Loucy (cell line): ENCODE results near the gene FGGY.
A peak's percentile ranks its signal among the peaks of the same experiment; 100 is the strongest.

Source experiments
- EZH2phosphoT487 ChIP-seq: fragments of 200-600 bp; IDR thresholded peaks from 2 replicates; pipeline ENCODE4 v1.6.1; 2018; ENCODE audit warnings: antibody characterized with exemption, mild to moderate bottlenecking, moderate library complexity, borderline replicate concordance
- TF ChIP-seq, protein P1 (sequence below): fragments of 200-600 bp; sonication (generic); conservative IDR thresholded peaks from 2 replicates; pipeline ENCODE4 v1.5.1; 2014; ENCODE audit warnings: mild to moderate bottlenecking, antibody characterized with exemption, low read length

DNA sequence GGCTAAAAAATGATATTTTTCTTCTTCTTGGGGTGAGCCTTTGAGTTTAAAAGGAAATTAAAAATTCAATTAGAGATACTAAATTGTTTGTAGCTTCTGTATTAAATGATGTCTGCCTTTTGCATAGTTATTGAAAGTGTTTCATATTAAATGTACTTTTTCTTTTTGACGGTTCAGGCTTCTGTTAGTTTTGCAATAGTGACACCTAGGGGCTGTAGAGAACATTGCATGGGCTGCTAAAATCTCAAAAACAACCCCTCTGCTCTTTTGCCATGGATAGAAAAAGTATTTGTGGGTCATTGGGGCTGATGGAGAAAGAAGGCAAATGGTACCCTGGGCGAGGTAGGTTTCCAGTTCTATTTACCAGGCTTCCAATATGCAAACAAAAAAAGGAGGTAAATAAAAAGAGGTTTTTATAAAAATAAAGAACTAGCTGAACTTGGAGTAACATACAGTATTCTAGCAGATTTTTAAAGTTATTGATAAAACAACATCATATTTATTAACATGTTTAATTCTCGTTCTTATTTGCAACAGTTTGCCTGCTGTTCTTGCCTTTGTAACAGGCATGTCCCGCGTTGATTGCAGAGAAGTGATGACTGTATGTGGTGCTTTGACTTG is 402.4 kb downstream of the FGGY start:
- TF ChIP-seq, protein P1, sequence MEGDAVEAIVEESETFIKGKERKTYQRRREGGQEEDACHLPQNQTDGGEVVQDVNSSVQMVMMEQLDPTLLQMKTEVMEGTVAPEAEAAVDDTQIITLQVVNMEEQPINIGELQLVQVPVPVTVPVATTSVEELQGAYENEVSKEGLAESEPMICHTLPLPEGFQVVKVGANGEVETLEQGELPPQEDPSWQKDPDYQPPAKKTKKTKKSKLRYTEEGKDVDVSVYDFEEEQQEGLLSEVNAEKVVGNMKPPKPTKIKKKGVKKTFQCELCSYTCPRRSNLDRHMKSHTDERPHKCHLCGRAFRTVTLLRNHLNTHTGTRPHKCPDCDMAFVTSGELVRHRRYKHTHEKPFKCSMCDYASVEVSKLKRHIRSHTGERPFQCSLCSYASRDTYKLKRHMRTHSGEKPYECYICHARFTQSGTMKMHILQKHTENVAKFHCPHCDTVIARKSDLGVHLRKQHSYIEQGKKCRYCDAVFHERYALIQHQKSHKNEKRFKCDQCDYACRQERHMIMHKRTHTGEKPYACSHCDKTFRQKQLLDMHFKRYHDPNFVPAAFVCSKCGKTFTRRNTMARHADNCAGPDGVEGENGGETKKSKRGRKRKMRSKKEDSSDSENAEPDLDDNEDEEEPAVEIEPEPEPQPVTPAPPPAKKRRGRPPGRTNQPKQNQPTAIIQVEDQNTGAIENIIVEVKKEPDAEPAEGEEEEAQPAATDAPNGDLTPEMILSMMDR: peak; percentile 97
- TF ChIP-seq EZH2phosphoT487: no peak
